PC-9 (cell line): ENCODE data around the gene ACER3.

Source experiments
- CTCF ChIP-seq: fragments of 200-600 bp; sonication (generic); conservative IDR thresholded peaks from 2 replicates; pipeline ENCODE4 v1.6.1; 2017; ENCODE audit warnings: mixed run types, antibody characterized with exemption, mild to moderate bottlenecking, moderate library complexity
- EZH2 ChIP-seq: fragments of 200-600 bp; sonication (generic); IDR thresholded peaks from 2 replicates; pipeline ENCODE4 v1.8.0; 2017; ENCODE audit warnings: antibody characterized with exemption, low read depth

- TF ChIP-seq CTCF (no peak), EZH2 (no peak)
Observed at GRCh38 chr11:76910620-76911414, 50.1 kb downstream of the ACER3 start.
